Putamen (tissue), 1 donor: ENCODE data around the gene OSBPL10.

Experiments
- DNase-seq: peaks from one replicate; pipeline ENCODE4 v3.0.0-alpha.2; 2016; ENCODE audit warnings: low spot score

OSBPL10 gene

DNA sequence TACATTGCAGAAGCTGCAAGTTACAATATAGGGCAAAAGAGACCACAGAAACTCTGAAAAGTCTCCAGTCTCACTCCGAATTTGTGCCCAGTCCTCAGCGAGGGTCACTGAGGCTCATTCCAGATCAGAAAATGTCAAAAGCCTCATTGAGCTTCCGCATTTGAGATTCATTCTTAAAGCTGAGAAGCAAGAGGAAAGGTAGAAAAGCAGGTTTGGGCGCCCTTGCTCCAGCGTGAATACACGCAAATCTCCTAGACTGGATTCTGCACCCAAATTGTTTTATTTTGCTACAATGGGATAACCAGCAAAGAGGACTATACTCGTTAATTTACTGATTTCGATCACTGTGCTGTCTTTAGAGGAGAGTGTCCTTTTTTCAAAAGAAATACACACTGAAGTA, 236.1 kb downstream of the OSBPL10 start:
- DNase-seq = no peak

DNA sequence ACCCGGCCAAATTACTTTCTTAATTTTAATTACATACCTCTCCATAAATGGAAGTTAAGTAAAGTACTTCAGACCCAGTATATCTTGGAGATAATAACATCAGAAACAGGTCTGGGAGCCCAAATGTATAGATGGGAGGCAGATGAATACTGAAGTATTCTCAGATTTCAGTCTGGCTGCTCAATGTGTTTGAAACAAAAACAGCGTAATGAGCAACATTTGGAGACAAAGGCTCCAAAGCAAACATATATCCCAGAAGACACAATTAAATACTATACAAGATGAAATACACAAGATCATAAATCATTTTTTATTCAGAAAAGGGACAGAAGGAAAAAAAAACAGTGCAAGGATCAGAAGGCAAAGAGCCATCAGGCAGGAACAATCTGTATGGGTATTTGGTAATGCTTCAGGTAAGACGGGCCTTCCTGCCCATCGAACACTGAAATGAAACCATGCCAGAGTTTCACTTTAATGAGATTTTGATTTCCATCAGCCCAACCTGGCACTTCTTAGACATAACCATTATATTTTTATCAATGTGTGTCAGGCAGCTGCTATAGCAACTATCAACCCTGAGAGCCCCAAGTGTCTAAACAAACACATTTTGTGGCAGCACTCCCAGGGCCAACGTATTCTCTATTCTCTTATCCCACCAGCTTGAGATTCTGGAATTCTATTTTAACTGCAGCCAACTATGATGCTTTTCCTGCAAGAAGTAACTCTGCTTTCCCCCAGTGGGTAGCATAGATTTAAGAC, 237.6 kb downstream of the OSBPL10 start:
- no peak for DNase-seq

DNA sequence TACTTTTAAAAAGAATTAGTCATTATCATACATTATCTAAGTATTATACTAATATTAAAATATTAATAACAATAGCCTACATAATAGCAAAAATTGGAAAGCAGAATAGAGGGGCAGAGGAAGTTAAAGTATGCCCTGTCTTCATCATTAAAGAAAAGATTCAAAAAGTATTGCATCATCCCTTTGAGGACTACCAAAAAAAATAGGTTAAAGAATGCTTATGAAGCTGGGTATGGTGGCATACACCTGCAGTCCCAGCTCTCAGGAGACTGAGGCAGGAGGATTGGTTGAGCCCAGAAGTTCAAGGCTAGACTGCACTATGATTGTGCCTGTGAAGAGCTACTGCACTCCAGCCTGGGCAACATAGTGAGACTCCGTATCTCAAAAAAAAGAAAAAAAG, 240.7 kb downstream of the OSBPL10 start:
- DNase-seq = no peak

- DNase-seq = no peak
Observed at GRCh38 chr3:31738412-31738811, 242.7 kb downstream of the OSBPL10 start.

DNA sequence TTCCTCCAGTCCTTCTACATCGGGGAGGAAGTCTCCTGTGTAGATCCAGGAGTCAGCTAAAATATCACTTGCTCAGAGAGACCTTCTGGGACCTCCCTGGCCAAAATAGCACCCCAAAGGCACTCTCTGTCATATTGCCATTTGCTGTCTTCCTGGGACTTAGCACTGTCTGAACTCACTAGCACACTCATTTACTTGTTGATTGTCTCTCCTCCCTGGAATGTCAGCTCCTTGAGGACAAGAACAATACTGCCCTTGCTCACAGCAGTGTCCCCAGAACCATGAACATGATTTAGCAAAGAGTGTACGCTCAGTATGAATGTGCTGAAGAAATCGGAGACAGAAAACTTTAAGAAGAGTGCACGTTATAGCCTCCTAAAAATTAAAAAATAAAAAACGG, 245.4 kb downstream of the OSBPL10 start:
- DNase-seq = no peak

GRCh38 chr3:31733234-31733667, 247.8 kb downstream of the OSBPL10 start:
- DNase-seq = no peak

DNA sequence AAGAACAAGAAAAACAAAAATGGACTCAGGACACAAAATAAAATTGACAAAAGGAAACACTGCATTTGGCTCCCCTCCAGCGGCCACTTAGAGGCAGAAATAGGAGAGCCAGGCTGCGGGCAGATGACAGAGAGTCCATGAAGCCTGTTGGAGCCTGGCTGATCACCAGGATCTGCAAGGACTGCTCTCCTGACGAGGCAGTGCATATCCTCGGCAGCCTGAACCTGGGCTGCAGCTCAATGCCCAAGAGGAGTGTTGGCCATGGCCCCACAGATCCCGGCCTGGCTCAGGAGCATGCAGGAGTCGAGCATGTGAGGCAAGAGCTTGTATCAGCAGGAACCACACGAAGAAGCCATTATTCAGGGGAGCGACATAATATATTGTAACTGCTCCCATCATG, 248.5 kb downstream of the OSBPL10 start:
- no peak for DNase-seq

- DNase-seq = no peak
Observed at GRCh38 chr3:31729573-31729972, 251.5 kb downstream of the OSBPL10 start.

- no peak for DNase-seq
Observed at GRCh38 chr3:31729082-31729481, 252.0 kb downstream of the OSBPL10 start.

DNA sequence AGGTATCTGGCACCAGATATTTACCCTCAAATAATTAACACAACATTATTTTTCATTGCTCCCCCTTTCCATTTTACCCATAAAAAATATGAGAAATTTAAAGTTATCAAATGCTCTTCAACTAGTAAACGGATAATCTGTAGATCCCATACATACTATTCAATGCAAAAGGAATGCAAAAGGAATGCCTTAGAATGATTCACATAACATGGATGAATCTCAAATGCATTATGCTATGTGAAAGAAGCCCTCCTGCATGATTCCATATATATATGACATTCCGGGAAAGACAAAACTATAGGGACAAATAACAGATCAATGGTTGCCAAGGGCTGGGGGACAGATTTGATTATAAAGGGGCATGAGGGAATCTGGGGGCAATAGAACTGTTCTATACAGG, 252.7 kb downstream of the OSBPL10 start:
- DNase-seq = no peak

GRCh38 chr3:31725976-31726375, 255.1 kb downstream of the OSBPL10 start:
- no peak for DNase-seq

- no peak for DNase-seq
Observed at GRCh38 chr3:31725568-31725967, 255.5 kb downstream of the OSBPL10 start.

GRCh38 chr3:31724651-31725050, 256.4 kb downstream of the OSBPL10 start:
- DNase-seq = no peak

DNA sequence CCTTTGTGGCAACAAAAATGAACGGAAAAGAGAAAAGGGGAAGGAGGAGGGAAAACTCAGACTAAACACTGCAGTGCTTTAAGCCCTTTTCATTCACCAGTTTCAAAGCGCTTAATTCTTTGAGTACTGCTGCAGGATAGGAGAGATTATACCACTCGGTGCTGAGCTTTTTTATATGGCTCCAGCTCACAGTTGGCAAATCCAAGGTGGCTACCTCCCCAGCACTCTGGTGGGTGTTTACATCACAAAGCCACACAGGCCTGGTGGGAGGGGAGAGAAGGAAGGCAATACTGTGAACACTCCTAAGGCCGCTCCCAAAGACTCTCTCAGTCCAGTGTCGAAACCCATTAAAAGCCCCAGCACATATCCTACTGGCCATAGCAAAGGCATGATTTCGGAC, 256.9 kb downstream of the OSBPL10 start:
- DNase-seq = no peak

DNA sequence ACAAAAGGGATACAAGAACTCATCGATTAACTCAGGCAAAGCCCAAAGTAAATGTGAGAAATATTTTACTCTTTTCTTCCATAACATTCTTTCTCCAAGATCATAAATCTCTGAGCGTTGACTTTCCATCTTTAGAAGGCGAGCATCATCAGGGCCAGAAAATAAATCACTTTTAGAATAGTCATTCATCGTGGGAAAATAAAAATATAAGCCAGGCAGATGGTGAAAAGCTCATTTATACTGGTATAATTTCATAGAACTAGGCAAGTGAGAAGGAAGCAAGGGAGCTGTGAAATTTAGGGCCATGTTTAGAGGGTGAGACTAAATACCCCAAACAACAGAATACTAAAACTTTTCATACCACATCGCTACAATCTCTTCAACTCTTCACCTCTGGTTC, 257.4 kb downstream of the OSBPL10 start:
- no peak for DNase-seq

DNA sequence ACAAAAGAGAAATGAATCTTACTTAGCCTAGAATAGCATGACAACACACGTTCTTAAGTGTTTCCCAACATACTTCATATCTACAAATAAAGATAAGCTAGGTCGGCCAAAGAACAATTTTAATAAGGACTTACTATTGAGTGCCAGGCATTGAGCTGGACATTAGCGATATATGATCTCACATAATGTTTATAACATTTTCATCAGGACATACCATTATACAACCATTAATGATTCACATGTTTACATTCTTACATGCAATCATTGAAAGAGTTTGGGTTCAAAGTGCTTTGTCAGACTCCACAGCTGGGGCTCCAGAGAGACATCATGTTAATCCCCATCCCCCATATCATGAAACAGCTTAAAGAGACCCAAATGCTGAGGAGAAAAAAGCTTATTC, 259.4 kb downstream of the OSBPL10 start:
- DNase-seq = no peak

DNA sequence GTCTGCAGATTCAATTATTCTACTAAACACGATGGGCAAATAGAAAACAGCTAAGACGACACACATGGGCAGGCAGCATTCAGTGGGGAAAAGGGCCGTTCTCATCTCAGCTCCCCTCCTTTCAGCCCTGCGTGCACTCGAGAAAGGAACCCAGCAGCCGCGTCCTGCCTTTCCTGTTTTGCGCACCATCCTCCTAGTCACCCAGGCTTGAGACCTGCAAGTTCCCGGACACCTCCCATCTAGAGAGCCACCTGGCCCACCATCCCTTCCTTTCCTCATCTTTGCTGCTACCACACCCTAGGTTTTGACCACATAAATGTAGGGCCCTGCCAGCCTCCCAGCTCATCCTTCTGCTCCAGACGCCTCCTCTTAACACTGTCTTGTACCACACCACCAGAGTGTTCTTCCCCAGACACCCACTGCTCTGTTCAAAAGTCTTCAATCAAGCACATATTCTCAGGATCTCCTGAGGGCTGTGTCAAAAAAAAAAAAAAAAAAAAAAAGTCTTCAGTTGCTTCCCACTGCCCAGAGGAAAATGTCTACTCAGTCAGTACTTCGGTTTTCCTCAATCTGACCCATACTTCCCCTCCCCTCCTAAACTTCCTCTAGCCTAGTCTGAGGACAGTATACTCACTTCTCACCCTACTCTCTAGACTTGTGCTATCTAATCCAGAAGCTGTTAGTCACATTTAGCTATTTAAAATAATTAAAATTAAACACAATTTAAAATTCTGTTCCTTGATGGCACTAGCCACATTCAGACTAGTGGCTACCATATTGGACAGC, 266.4 kb downstream of the OSBPL10 start:
- no peak for DNase-seq

GRCh38 chr3:31713816-31714215, 267.2 kb downstream of the OSBPL10 start:
- no peak for DNase-seq

- DNase-seq = no peak
Observed at GRCh38 chr3:31710123-31710803, 270.8 kb downstream of the OSBPL10 start.

GRCh38 chr3:31709526-31709925, 271.5 kb downstream of the OSBPL10 start:
- no peak for DNase-seq

- no peak for DNase-seq
Observed at GRCh38 chr3:31709005-31709404, 272.1 kb downstream of the OSBPL10 start.

- no peak for DNase-seq
Observed at GRCh38 chr3:31707286-31707685, 273.8 kb downstream of the OSBPL10 start.

GRCh38 chr3:31705736-31706135, 275.3 kb downstream of the OSBPL10 start:
- no peak for DNase-seq
